Naive thymus-derived CD4-positive, alpha-beta T cell (primary cell): ENCODE data around the gene GRIN2B. TPM values are rescaled to one million over a fixed set of nuclear protein-coding genes. Genes with fewer than 3 reads are reported as not detected.
A peak's percentile ranks its signal among the peaks of the same experiment; 100 is the strongest.

Experiments used
- ATAC-seq: fragments of 150-1000 bp; cut with Tn5 transposase; 2 replicates; pipeline ENCODE4 v1.10.0; 2021; ENCODE audit warnings: mild to moderate bottlenecking, moderate library complexity
- CTCF ChIA-PET: fragments of 350-600 bp; sonication (Branson Sonifier 250); formaldehyde crosslinking; loops from one replicate; lab custom pipeline; 2021; ENCODE audit warnings: antibody characterized with exemption; lab: Charles Lee
- POLR2A ChIA-PET: fragments of 350-600 bp; sonication (Branson Sonifier 250); formaldehyde crosslinking; loops from one replicate; lab custom pipeline; 2021; ENCODE audit warnings: antibody characterized with exemption, inconsistent platforms; lab: Charles Lee
- DNase-seq, 9 donors: peaks; one replicate each; pipeline versions ENCODE4 v3.0.0 to v3.0.0-alpha.2; 2020 to 2022; ENCODE audit warnings: mixed read lengths in 1 of 9
- H3K27ac ChIP-seq: one replicate; pipeline ENCODE4 v1.7.0; 2013; ENCODE audit warnings: mild to moderate bottlenecking, low read depth, low read length, moderate library complexity
- H3K27me3 ChIP-seq, 2 donors: one replicate each; pipeline ENCODE4 v1.7.0; 2013; ENCODE audit warnings: low read length in 2 of 2, mild to moderate bottlenecking in 2 of 2, moderate library complexity in 2 of 2; ENCODE audit not compliant: control insufficient read depth in 2 of 2, insufficient read depth in 2 of 2
- H3K36me3 ChIP-seq, 3 experiments: 1 replicate in 2 of 3; 2 replicates in 1 of 3; pipeline ENCODE4 v1.7.0; 2013; ENCODE audit warnings: low read length in 3 of 3, mild to moderate bottlenecking in 3 of 3, moderate library complexity in 1 of 3; ENCODE audit not compliant: insufficient read depth in 3 of 3, control insufficient read depth in 2 of 3
- H3K4me1 ChIP-seq, 2 donors: one replicate each; pipeline ENCODE4 v1.7.0; 2013; ENCODE audit warnings: low read length in 2 of 2, mild to moderate bottlenecking in 2 of 2, moderate library complexity in 1 of 2; ENCODE audit not compliant: control insufficient read depth in 2 of 2, insufficient read depth in 2 of 2
- H3K4me3 ChIP-seq: 2 replicates; pipeline ENCODE4 v1.7.0; 2013; ENCODE audit warnings: mild to moderate bottlenecking, low read length
- H3K9me3 ChIP-seq, 3 experiments: 1 replicate in 2 of 3; 2 replicates in 1 of 3; pipeline ENCODE4 v1.7.0; 2013; ENCODE audit warnings: low read length in 3 of 3; ENCODE audit not compliant: control insufficient read depth in 2 of 3
- H3K27ac Mint-ChIP-seq, 9 donors: one replicate each; pipeline ENCODE4 v1.8.0; 2020 to 2022; ENCODE audit warnings: mixed read lengths in 9 of 9, mild to moderate bottlenecking in 8 of 9, moderate library complexity in 5 of 9, inconsistent platforms in 2 of 9
- H3K27me3 Mint-ChIP-seq, 5 donors: one replicate each; pipeline ENCODE4 v1.8.0; 2021 to 2022; ENCODE audit warnings: mixed read lengths in 5 of 5, mild to moderate bottlenecking in 1 of 5
- H3K36me3 Mint-ChIP-seq, 5 donors: one replicate each; pipeline ENCODE4 v1.8.0; 2020 to 2022; ENCODE audit warnings: mixed read lengths in 5 of 5, mild to moderate bottlenecking in 3 of 5, inconsistent platforms in 1 of 5
- H3K4me1 Mint-ChIP-seq, 7 donors: one replicate each; pipeline ENCODE4 v1.8.0; 2020 to 2022; ENCODE audit warnings: mixed read lengths in 7 of 7, mild to moderate bottlenecking in 3 of 7, inconsistent platforms in 1 of 7
- H3K4me3 Mint-ChIP-seq, 10 donors: one replicate each; pipeline ENCODE4 v1.8.0; 2020 to 2022; ENCODE audit warnings: mild to moderate bottlenecking in 10 of 10, mixed read lengths in 10 of 10, moderate library complexity in 6 of 10, inconsistent platforms in 2 of 10
- H3K9me3 Mint-ChIP-seq, 11 donors: one replicate each; pipeline ENCODE4 v1.8.0; 2020 to 2022; ENCODE audit warnings: mixed read lengths in 11 of 11, mild to moderate bottlenecking in 4 of 11, inconsistent platforms in 1 of 11, moderate library complexity in 1 of 11
- intact Hi-C, 2 donors: fragments of 100-400 bp; cut with micrococcal nuclease; formaldehyde crosslinking; loops; one replicate each; pipeline ENCODE4 v1.15.1; 2023
- polyA plus RNA-seq, 2 donors: library from polyadenylated mRNA; unstranded; fragments of 300-500 nt; fragmentation: Illumina TruSeq; gene quantifications; one replicate each; pipeline ENCODE4 v1.2.3, GENCODE V29; 2021
- total RNA-seq, 6 experiments: library from RNA in 5 of 6; stranded (reverse) in 5 of 6; gene quantifications; 1 replicate in 5 of 6; 2 replicates in 1 of 6; pipeline ENCODE4 v1.2.3 and lab custom pipeline; 2021 to 2026

GRIN2B gene
- total RNA-seq (not detected), polyA plus RNA-seq (not detected), total RNA-seq (lab: John Stamatoyannopoulos, UW) (not detected)

DNA sequence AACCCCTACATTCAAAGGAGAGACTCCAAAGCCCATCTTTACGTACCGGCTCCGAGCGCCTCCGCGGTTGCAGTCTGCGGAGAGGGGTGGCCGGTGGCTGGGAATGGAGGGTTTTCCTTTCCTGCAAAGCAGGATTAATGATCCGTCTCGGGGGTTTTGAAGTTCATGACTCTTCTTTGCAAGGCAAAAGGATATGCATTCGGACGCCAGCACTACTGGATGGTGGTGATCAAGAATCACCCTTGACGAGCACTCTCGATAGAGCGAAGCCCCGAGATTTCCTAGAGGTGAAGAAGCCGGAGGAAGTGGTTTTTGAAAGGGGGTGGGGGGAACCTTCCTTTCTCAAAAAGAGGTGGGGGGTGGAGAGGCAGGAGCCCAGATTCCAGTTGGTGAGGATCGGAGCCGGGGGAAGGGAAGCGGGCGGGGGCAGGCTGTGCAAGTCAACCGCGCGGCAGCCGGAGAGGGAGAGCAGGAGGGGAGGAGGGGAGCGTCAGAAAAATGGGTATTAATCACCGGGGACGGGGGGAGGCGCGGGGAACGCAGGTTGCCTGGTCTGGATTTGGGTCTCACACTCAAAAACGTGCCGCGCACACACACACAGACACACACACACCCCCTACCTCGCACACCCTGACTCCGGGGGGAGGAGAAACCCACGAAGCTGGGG is at the start of gene GRIN2B:
TSS of gene GRIN2B (minus strand) at position 307 of the 667 bp plus-strand sequence. CDS start 115,394 bp downstream, outside the sequence.
- ChIA-PET CTCF (no interaction called here), POLR2A (interaction anchor here (0.6 kb wide), 1 partner anchor 39 kb away, joined by 3 read pairs; no protein-coding TSS in a partner anchor)
- H3K27me3 ChIP-seq: no peaks in the 10 kb centered on the region
- H3K4me1 ChIP-seq: peaks cover 0 to 4% of the 10 kb centered on the region in 2 donors
- H3K9me3 ChIP-seq: no peaks in the 10 kb centered on the region
- Mint-ChIP-seq H3K4me3 (peak within 1 kb of the TSS in 9 of 10 donors; percentile 16 to 69 (median 54)), H3K27ac (no peak within 1 kb of the TSS), H3K27me3 (peaks cover 63 to 78% (median 67%) of the 10 kb centered on the region in 5 donors), H3K36me3 (peaks cover 0 to 9% (median 0%) of the 10 kb centered on the region in 5 donors), H3K9me3 (peaks cover 0 to 20% (median 0%) of the 10 kb centered on the region in 11 donors), H3K4me1 (peaks cover 0 to 19% (median 12%) of the 10 kb centered on the region in 7 donors)
- ATAC-seq (no peak), DNase-seq (no peak)
- no peak within 1 kb of the TSS for H3K4me3 ChIP-seq
- H3K36me3 ChIP-seq: no peaks in the 10 kb centered on the region
- H3K27ac ChIP-seq: no peak within 1 kb of the TSS
- intact Hi-C loops: no loop called here

DNA sequence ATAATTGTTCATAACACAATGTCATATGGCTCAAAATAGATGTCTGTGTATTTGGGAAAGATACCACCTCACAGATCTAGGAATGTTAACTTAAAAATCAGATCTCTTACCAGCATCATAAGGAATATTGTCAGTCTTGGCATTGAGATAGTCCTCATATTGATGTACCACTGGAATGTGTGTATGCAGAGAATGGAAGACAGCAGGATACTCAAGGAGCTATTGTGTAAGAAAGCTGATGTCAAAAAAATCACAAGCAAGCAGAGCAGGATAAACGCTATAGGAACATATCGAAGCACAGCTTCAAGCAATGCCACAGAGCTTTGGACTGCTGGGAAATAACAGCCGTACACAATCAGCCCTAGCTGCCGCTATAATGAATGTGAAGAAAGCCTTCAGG is 45.1 kb upstream of the GRIN2B start:
- no peak for DNase-seq
- ChIA-PET POLR2A (no interaction called here), CTCF (no interaction called here)
- Histone ChIP-seq H3K36me3 (no peaks in the 10 kb centered on the region), H3K27ac (no peak overlapping the region), H3K9me3 (no peaks in the 10 kb centered on the region), H3K27me3 (no peaks in the 10 kb centered on the region), H3K4me3 (no peak overlapping the region), H3K4me1 (no peaks in the 10 kb centered on the region)
- Mint-ChIP-seq H3K4me3 (no peak overlapping the region), H3K36me3 (no peaks in the 10 kb centered on the region), H3K27me3 (peaks cover 1 to 14% (median 7%) of the 10 kb centered on the region in 5 donors), H3K27ac (no peak overlapping the region), H3K9me3 (peaks cover 0 to 14% (median 0%) of the 10 kb centered on the region in 11 donors), H3K4me1 (no peaks in the 10 kb centered on the region)
- no peak for ATAC-seq
- intact Hi-C loops: no loop called here

- Mint-ChIP-seq H3K9me3 (peaks cover 0 to 25% (median 3%) of the 10 kb centered on the region in 11 donors), H3K36me3 (no peaks in the 10 kb centered on the region), H3K27me3 (peaks cover 1 to 14% (median 7%) of the 10 kb centered on the region in 5 donors), H3K4me3 (no peak overlapping the region), H3K4me1 (no peaks in the 10 kb centered on the region), H3K27ac (no peak overlapping the region)
- ChIA-PET CTCF (no interaction called here), POLR2A (no interaction called here)
- Histone ChIP-seq H3K9me3 (no peaks in the 10 kb centered on the region), H3K27me3 (no peaks in the 10 kb centered on the region), H3K4me3 (no peak overlapping the region), H3K27ac (no peak overlapping the region), H3K36me3 (no peaks in the 10 kb centered on the region), H3K4me1 (no peaks in the 10 kb centered on the region)
- no peak for ATAC-seq
- no peak for DNase-seq
- intact Hi-C loops: no loop called here
Observed at GRCh38 chr12:14024591-14024990, 43.2 kb upstream of the GRIN2B start.

DNA sequence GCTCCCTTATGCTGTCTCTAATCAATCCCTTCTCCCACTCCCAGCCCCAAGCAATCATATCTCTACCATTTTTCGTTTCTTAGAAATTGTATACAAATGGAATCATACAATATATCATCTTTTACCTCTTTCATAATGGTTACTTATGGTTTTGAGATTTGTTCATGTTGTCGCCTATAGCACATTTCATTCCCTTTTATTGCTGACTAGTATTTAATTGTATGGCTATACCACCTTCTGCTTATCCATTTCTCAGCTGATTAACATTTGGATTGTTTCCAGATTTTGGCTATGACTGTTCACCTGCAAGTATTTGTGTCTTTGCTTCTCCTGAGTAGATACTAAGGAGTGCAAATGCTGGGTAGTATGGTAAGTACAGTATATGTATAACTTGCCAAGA is 36.7 kb upstream of the GRIN2B start:
- Histone ChIP-seq H3K27ac (no peak overlapping the region), H3K4me1 (no peaks in the 10 kb centered on the region), H3K36me3 (no peaks in the 10 kb centered on the region), H3K9me3 (no peaks in the 10 kb centered on the region), H3K27me3 (no peaks in the 10 kb centered on the region), H3K4me3 (no peak overlapping the region)
- DNase-seq (no peak), ATAC-seq (no peak)
- CTCF ChIA-PET: no interaction called here
- POLR2A ChIA-PET: no interaction called here
- Mint-ChIP-seq H3K4me3 (no peak overlapping the region), H3K9me3 (peaks cover 0 to 15% (median 0%) of the 10 kb centered on the region in 11 donors), H3K27me3 (no peaks in the 10 kb centered on the region), H3K4me1 (no peaks in the 10 kb centered on the region), H3K36me3 (no peaks in the 10 kb centered on the region), H3K27ac (no peak overlapping the region)
- intact Hi-C loops: no loop called here

DNA sequence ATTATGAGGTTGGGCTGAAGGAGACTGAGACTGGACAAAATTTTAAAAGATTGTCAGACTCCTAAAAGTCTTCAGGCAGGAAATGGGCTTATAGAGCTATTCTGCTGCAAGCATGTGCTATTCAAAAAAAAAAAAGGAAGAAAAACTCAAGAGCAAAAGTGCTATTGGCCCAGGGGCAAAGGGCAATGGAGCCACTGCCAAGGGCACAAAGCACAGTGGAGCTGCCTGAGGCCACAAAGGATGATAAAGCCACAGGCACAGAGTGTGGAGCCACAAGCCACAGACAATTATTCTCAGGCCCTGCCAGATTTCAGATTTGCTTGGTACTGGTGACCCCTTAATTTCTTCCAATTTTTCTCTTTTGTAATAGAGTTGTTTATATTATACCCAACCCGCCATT is 29.6 kb upstream of the GRIN2B start:
- Mint-ChIP-seq H3K27me3 (peaks cover 0 to 9% (median 7%) of the 10 kb centered on the region in 5 donors), H3K4me3 (no peak overlapping the region), H3K27ac (no peak overlapping the region), H3K9me3 (peaks cover 0 to 16% (median 3%) of the 10 kb centered on the region in 11 donors), H3K4me1 (no peaks in the 10 kb centered on the region), H3K36me3 (no peaks in the 10 kb centered on the region)
- H3K36me3 ChIP-seq: no peaks in the 10 kb centered on the region
- no peaks in the 10 kb centered on the region for H3K9me3 ChIP-seq
- H3K4me1 ChIP-seq: no peaks in the 10 kb centered on the region
- POLR2A ChIA-PET: no interaction called here
- H3K27me3 ChIP-seq: no peaks in the 10 kb centered on the region
- DNase-seq (no peak), ATAC-seq (no peak)
- CTCF ChIA-PET: no interaction called here
- H3K27ac ChIP-seq: no peak overlapping the region
- no peak overlapping the region for H3K4me3 ChIP-seq
- intact Hi-C loops: no loop called here

DNA sequence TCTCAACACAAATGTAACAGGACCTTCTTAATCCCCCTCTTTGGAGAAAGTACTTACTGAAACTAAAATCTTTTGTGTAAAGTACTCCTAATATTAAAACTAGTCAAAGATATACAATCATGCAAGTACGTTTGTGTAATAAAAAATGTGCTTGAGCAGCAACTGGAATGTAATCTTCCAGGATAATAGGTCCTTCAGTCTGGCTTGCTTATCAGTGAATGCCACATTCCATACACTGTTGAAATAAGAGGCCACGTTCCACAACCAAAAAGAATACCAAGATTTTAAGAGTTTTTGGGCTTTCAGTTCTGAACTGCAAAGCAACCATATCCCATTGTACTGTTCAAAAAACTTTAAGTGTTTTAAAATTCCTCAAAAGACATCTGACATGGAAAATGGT is 26.2 kb upstream of the GRIN2B start:
- DNase-seq (no peak), ATAC-seq (no peak)
- Histone ChIP-seq H3K27me3 (no peaks in the 10 kb centered on the region), H3K4me1 (no peaks in the 10 kb centered on the region), H3K4me3 (no peak overlapping the region), H3K9me3 (no peaks in the 10 kb centered on the region), H3K36me3 (no peaks in the 10 kb centered on the region), H3K27ac (no peak overlapping the region)
- Mint-ChIP-seq H3K36me3 (no peaks in the 10 kb centered on the region), H3K9me3 (peaks cover 3 to 36% (median 12%) of the 10 kb centered on the region in 11 donors), H3K4me3 (no peak overlapping the region), H3K4me1 (no peaks in the 10 kb centered on the region), H3K27me3 (peaks cover 0 to 9% (median 7%) of the 10 kb centered on the region in 5 donors), H3K27ac (no peak overlapping the region)
- intact Hi-C loops: no loop called here
- POLR2A ChIA-PET: no interaction called here
- CTCF ChIA-PET: no interaction called here

GRCh38 chr12:13992585-13992984 is 11.2 kb upstream of the GRIN2B start:
- Mint-ChIP-seq H3K27me3 (peaks cover 0 to 31% (median 15%) of the 10 kb centered on the region in 5 donors), H3K27ac (no peak overlapping the region)

More at GRCh38 chr12:13992585-13992984, 11.2 kb upstream of the GRIN2B start:
- Mint-ChIP-seq H3K4me3 (no peak overlapping the region), H3K4me1 (no peaks in the 10 kb centered on the region), H3K36me3 (no peaks in the 10 kb centered on the region), H3K9me3 (peaks cover 0 to 3% (median 0%) of the 10 kb centered on the region in 11 donors)
- POLR2A ChIA-PET: no interaction called here
- CTCF ChIA-PET: no interaction called here
- no peak for ATAC-seq
- H3K4me3 ChIP-seq: no peak overlapping the region
- intact Hi-C loops: no loop called here
- no peaks in the 10 kb centered on the region for H3K9me3 ChIP-seq
- no peaks in the 10 kb centered on the region for H3K4me1 ChIP-seq
- no peak for DNase-seq
- no peak overlapping the region for H3K27ac ChIP-seq
- no peaks in the 10 kb centered on the region for H3K27me3 ChIP-seq
- no peaks in the 10 kb centered on the region for H3K36me3 ChIP-seq
